B cell (primary cell): Measurements from ENCODE around the gene ZBTB6. TPM values are rescaled to one million over a fixed set of nuclear protein-coding genes. Genes with fewer than 3 reads are reported as not detected.

Experiments used
- ATAC-seq: fragments of 200-7000 bp; cut with Tn5 transposase; one replicate; pipeline ENCODE4 v1.10.0; 2021; ENCODE audit warnings: low read depth, mild to moderate bottlenecking, moderate number of reproducible peaks, moderate library complexity
- CTCF ChIA-PET: fragments of 350-600 bp; sonication (Branson Sonifier 250); formaldehyde crosslinking; loops from one replicate; lab custom pipeline; 2021; ENCODE audit warnings: antibody characterized with exemption, inconsistent platforms; lab: Charles Lee
- POLR2A ChIA-PET: fragments of 350-600 bp; sonication (Branson Sonifier 250); formaldehyde crosslinking; loops from one replicate; lab custom pipeline; 2021; ENCODE audit warnings: antibody characterized with exemption; lab: Charles Lee
- DNase-seq: peaks from one replicate; pipeline ENCODE4 v3.0.0; 2013
- H2AFZ ChIP-seq: 2 replicates; pipeline ENCODE4 v1.6.1; 2012; ENCODE audit warnings: mild to moderate bottlenecking, low read depth, low read length; ENCODE audit not compliant: insufficient read depth, poor library complexity, severe bottlenecking
- H3K27ac ChIP-seq, 2 donors: 1 replicate in 1 of 2; 2 replicates in 1 of 2; pipeline ENCODE4 v1.5.1; 2012 to 2013; ENCODE audit warnings: low read length in 2 of 2, mild to moderate bottlenecking in 2 of 2, moderate library complexity in 1 of 2
- H3K27me3 ChIP-seq, 4 experiments: fragments of 200-600 bp in 1 of 4; sonication (generic) in 1 of 4; replicated peaks in 1 of 4; 1 replicate in 2 of 4; 2 replicates in 2 of 4; pipeline versions ENCODE4 v1.6.1 to v1.7.0; 2013 to 2016; ENCODE audit warnings: low read length in 3 of 4, mild to moderate bottlenecking in 2 of 4, mixed read lengths in 1 of 4, moderate library complexity in 1 of 4; ENCODE audit not compliant: insufficient read depth in 4 of 4, control insufficient read depth in 3 of 4; ENCODE audit errors: control extremely low read depth in 1 of 4
- H3K36me3 ChIP-seq, 2 experiments: replicated peaks in 1 of 2; 1 replicate in 1 of 2; 2 replicates in 1 of 2; pipeline versions ENCODE4 v1.6.1 to v1.7.1; 2013; ENCODE audit warnings: low read length in 1 of 2; ENCODE audit not compliant: insufficient read depth in 2 of 2, control insufficient read depth in 1 of 2; ENCODE audit errors: control extremely low read depth in 1 of 2, extremely low read depth in 1 of 2
- H3K4me1 ChIP-seq, 2 donors: fragments of 200-600 bp in 1 of 2; sonication (generic) in 1 of 2; 1 replicate in 1 of 2; 2 replicates in 1 of 2; pipeline versions ENCODE4 v1.5.1 to v1.6.1; 2013 to 2017; ENCODE audit warnings: low read length in 2 of 2; ENCODE audit not compliant: control insufficient read depth in 2 of 2, insufficient read depth in 2 of 2
- H3K4me2 ChIP-seq: replicated peaks from 2 replicates; pipeline ENCODE3; 2012; ENCODE audit warnings: mild to moderate bottlenecking, low read depth, low read length; ENCODE audit not compliant: poor library complexity, severe bottlenecking
- H3K4me3 ChIP-seq, 5 experiments: fragments of 200-600 bp in 1 of 5; sonication (generic) in 1 of 5; 1 replicate in 3 of 5; 2 replicates in 2 of 5; pipeline versions ENCODE4 v1.5.1 to v1.7.0; 2011 to 2016; ENCODE audit warnings: low read length in 4 of 5, mild to moderate bottlenecking in 4 of 5, low read depth in 2 of 5, control low read depth in 1 of 5, moderate library complexity in 1 of 5; ENCODE audit not compliant: insufficient read depth in 1 of 5; ENCODE audit errors: control extremely low read depth in 1 of 5, extremely low read depth in 1 of 5
- H3K79me2 ChIP-seq: fragments of 200-600 bp; sonication (generic); one replicate; pipeline ENCODE4 v1.6.0; 2016; ENCODE audit warnings: low read length; ENCODE audit not compliant: control insufficient read depth, insufficient read depth
- H3K9ac ChIP-seq: fragments of 200-600 bp; sonication (generic); 2 replicates; pipeline ENCODE4 v1.6.1; 2017; ENCODE audit warnings: mild to moderate bottlenecking, low read length, moderate library complexity
- H3K9me3 ChIP-seq, 3 donors: one replicate each; pipeline versions ENCODE4 v1.6.1 to v1.7.1; 2013; ENCODE audit warnings: low read length in 2 of 3; ENCODE audit not compliant: control insufficient read depth in 2 of 3, insufficient read depth in 1 of 3; ENCODE audit errors: control extremely low read depth in 1 of 3
- H4K20me1 ChIP-seq: 2 replicates; pipeline ENCODE4 v1.6.0; 2012; ENCODE audit warnings: mild to moderate bottlenecking, low read length; ENCODE audit not compliant: insufficient read depth, control insufficient read depth, poor library complexity, severe bottlenecking
- H3K27ac Mint-ChIP-seq: one replicate; pipeline ENCODE4 v1.8.0; 2021; ENCODE audit warnings: mixed read lengths
- H3K27me3 Mint-ChIP-seq: one replicate; pipeline ENCODE4 v1.8.0; 2021; ENCODE audit warnings: mixed read lengths
- H3K4me1 Mint-ChIP-seq: one replicate; pipeline ENCODE4 v1.8.0; 2021; ENCODE audit warnings: mixed read lengths
- H3K4me3 Mint-ChIP-seq: one replicate; pipeline ENCODE4 v1.8.0; 2021; ENCODE audit warnings: mixed read lengths
- H3K9me3 Mint-ChIP-seq: one replicate; pipeline ENCODE4 v1.8.0; 2022; ENCODE audit warnings: mixed read lengths; ENCODE audit not compliant: insufficient read depth
- CTCF ChIP-seq: fragments of 200-600 bp; IDR thresholded peaks from one replicate; pipeline ENCODE4 v1.8.0; 2022; ENCODE audit warnings: antibody characterized with exemption, mild to moderate bottlenecking
- EZH2 ChIP-seq: IDR thresholded peaks from 2 replicates; pipeline ENCODE4 v1.6.1; 2012; ENCODE audit warnings: borderline replicate concordance, low read depth, mild to moderate bottlenecking, moderate library complexity, low read length; ENCODE audit not compliant: insufficient read depth, poor library complexity, severe bottlenecking
- WGBS: methylation state at CpG from one replicate; pipeline ENCODE4 v1.1.5; 2013; ENCODE audit warnings: missing lambda C conversion rate; ENCODE audit not compliant: insufficient coverage; 5-methylcytosine and 5-hydroxymethylcytosine counted together
- intact Hi-C: fragments of 100-400 bp; cut with micrococcal nuclease; formaldehyde crosslinking; loops from one replicate; pipeline ENCODE4 v1.10.0; 2022
- polyA minus RNA-seq: library from RNA; depleted of rRNA, polyadenylated mRNA; stranded (reverse); fragments of >200 nt; gene quantifications from 2 replicates; pipeline ENCODE4 v1.2.3, GENCODE V29; 2012
- polyA plus RNA-seq: library from polyadenylated mRNA; depleted of rRNA; stranded (reverse); fragments of >200 nt; gene quantifications from 2 replicates; pipeline ENCODE4 v1.2.3, GENCODE V29; 2012
- total RNA-seq, 2 donors: library from RNA; stranded (reverse); fragments of 120-200 nt in 1 of 2; gene quantifications; 1 replicate in 1 of 2; 2 replicates in 1 of 2; pipeline versions ENCODE4 v1.2.3 to v1.2.4, GENCODE V29; 2013 to 2022

The ZBTB6 gene
- total RNA-seq (18.9 and 19.9 TPM in 2 replicates), polyA plus RNA-seq (1.1 and 1.3 TPM in 2 replicates), polyA minus RNA-seq (3.9 and 4.5 TPM in 2 replicates)
- 17.5 TPM for total RNA-seq (2013)

- Histone ChIP-seq H2AFZ (peak within 1 kb of the TSS; percentile 83), H3K79me2 (peaks cover 18% of the 10 kb centered on the region)
Observed at GRCh38 chr9:122912964-122913673, at the start of gene ZBTB6. Gene ZBTB6, minus strand, starts transcription at chr9:122913323. Its CDS starts 1,251 bp downstream, at chr9:122912072.

More at GRCh38 chr9:122912964-122913673, at the start of gene ZBTB6:
- ATAC-seq (peak; percentile 93), DNase-seq (peak; percentile 92)
- H3K9me3 ChIP-seq = no peaks in the 10 kb centered on the region
- peak within 1 kb of the TSS; percentile 81 for H3K27ac ChIP-seq
- Mint-ChIP-seq H3K9me3 (no peaks in the 10 kb centered on the region), H3K27ac (peak within 1 kb of the TSS; percentile 97), H3K27me3 (no peaks in the 10 kb centered on the region), H3K4me3 (peak within 1 kb of the TSS; percentile 89), H3K4me1 (peaks cover 25% of the 10 kb centered on the region)
- H4K20me1 ChIP-seq = no peaks in the 10 kb centered on the region
- POLR2A ChIA-PET = interaction anchor here (0.7 to 2.7 kb wide), 9 partner anchors 8 to 1973 kb away, joined by 3 to 28 read pairs (median 6); partner anchors contain the start of genes PDCL, RABGAP1, RC3H2 and ZBTB26
- peak within 1 kb of the TSS; percentile 77 for H3K4me2 ChIP-seq
- no peak for TF ChIP-seq CTCF
- TF ChIP-seq EZH2 = no peak
- H3K36me3 ChIP-seq = peaks cover 8 to 23% of the 10 kb centered on the region in 2 experiments
- no peaks in the 10 kb centered on the region for H3K27me3 ChIP-seq
- WGBS = under 1% methylated on average over 35 of the region's 35 CpGs
- CTCF ChIA-PET = interaction anchor here (0.9 to 2.3 kb wide), 9 partner anchors 8 to 437 kb away, joined by 3 to 14 read pairs (median 4); partner anchors contain the start of genes RABGAP1, RC3H2 and ZBTB26
- H3K9ac ChIP-seq = peak within 1 kb of the TSS; percentile 76
- intact Hi-C loops = loop anchor here (1.0 kb wide), 3 partner anchors 8 to 27 kb away; partner anchors contain the start of genes RC3H2 and ZBTB26
- peaks cover 13 to 16% of the 10 kb centered on the region in 2 donors for H3K4me1 ChIP-seq
- peak within 1 kb of the TSS; percentile 68 to 92 (median 83) for H3K4me3 ChIP-seq
